ENCODE measurements around the gene VAV3.

VAV3 gene

DNA sequence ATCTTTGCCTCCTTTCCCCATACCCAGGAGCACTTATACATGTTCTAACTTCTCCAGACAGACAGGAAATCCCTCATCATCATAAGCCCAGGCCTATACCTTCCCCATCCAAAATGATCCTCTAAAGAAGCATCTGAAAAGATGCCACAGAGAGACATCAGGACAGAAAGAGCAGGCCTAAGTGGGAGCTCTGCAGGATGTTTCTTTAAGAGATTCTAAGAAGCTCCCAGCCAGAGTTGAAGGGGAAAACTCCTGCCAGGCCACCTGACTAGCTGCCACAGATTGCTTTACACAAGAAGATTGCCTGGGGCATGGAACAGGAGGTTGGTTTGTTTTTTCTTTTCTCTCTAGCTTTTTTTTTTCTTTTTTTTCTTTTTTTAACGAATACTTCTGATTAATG, 275.8 kb downstream of the VAV3 start:
- no peaks in the 10 kb centered on the region for H3K9me3 Mint-ChIP-seq
- H3K27me3 Mint-ChIP-seq (ENCODE audit: low read depth), result no peaks in the 10 kb centered on the region
- H3K27ac Mint-ChIP-seq, result peak overlapping the region; percentile 51 to 96 (median 93)
- TF ChIP-seq, protein P1, sequence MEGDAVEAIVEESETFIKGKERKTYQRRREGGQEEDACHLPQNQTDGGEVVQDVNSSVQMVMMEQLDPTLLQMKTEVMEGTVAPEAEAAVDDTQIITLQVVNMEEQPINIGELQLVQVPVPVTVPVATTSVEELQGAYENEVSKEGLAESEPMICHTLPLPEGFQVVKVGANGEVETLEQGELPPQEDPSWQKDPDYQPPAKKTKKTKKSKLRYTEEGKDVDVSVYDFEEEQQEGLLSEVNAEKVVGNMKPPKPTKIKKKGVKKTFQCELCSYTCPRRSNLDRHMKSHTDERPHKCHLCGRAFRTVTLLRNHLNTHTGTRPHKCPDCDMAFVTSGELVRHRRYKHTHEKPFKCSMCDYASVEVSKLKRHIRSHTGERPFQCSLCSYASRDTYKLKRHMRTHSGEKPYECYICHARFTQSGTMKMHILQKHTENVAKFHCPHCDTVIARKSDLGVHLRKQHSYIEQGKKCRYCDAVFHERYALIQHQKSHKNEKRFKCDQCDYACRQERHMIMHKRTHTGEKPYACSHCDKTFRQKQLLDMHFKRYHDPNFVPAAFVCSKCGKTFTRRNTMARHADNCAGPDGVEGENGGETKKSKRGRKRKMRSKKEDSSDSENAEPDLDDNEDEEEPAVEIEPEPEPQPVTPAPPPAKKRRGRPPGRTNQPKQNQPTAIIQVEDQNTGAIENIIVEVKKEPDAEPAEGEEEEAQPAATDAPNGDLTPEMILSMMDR (IDR thresholded peaks at IDR 0.05; ENCODE audit: unreplicated experiment in 3 of 3), result no peak
- H3K4me1 Mint-ChIP-seq, result peaks cover 11% of the 10 kb centered on the region
- peaks cover 3% of the 10 kb centered on the region for H3K36me3 Mint-ChIP-seq (ENCODE audit: low read depth)
- H3K4me3 Mint-ChIP-seq, result peak overlapping the region; percentile 11 to 84 (median 52)

GRCh38 chr1:107687849-107688753, 276.9 kb downstream of the VAV3 start:
- Mint-ChIP-seq H3K36me3 (ENCODE audit: low read depth) (peaks cover 3% of the 10 kb centered on the region), H3K9me3 (no peaks in the 10 kb centered on the region), H3K4me1 (peaks cover 11% of the 10 kb centered on the region), H3K4me3 (peak overlapping the region; percentile 84 to 89 (median 86)), H3K27me3 (ENCODE audit: low read depth) (no peaks in the 10 kb centered on the region), H3K27ac (peak overlapping the region; percentile 92 to 96 (median 93))
- TF ChIP-seq, protein P1 (IDR thresholded peaks at IDR 0.05; ENCODE audit: unreplicated experiment in 3 of 3), result no peak

- H3K36me3 Mint-ChIP-seq (ENCODE audit: low read depth), result peaks cover 6% of the 10 kb centered on the region
- TF ChIP-seq, protein P1 (IDR thresholded peaks at IDR 0.05; ENCODE audit: unreplicated experiment in 3 of 3), result no peak
- H3K27ac Mint-ChIP-seq, result peak overlapping the region; percentile 90 to 94 (median 94)
- H3K4me3 Mint-ChIP-seq, result peak overlapping the region in 2 of 3 experiments; percentile 49 to 71
- no peaks in the 10 kb centered on the region for H3K27me3 Mint-ChIP-seq (ENCODE audit: low read depth)
- H3K4me1 Mint-ChIP-seq, result peaks cover 3% of the 10 kb centered on the region
- no peaks in the 10 kb centered on the region for H3K9me3 Mint-ChIP-seq
These were observed 281.3 kb downstream of the VAV3 start for GRCh38 chr1:107683683-107684082.

DNA sequence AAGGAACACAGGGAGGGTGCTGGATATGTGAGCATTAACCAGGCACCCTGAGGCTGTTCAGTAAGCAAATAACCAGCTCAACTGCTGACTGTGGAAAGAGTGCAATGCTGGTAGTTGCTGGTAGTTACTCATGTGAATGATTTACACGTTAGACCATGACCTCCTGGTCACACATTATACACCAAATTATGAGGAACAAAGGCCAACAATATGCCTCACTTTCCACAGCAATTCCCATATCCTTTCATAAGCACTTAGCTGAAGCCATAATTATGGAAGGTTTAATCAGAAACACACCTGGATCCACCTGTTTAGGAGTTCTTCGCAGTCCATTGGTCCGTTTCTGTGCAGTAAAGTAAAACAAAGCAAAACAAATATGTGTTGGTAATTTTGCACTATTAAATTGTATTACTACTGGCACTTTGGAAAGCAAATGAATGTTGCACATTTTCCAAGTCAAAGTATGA, 281.8 kb downstream of the VAV3 start:
- Mint-ChIP-seq H3K36me3 (ENCODE audit: low read depth) (peaks cover 4% of the 10 kb centered on the region), H3K4me1 (peaks cover 3% of the 10 kb centered on the region), H3K27me3 (ENCODE audit: low read depth) (no peaks in the 10 kb centered on the region), H3K27ac (peak overlapping the region; percentile 90 to 94 (median 94)), H3K4me3 (peak overlapping the region in 2 of 3 experiments; percentile 62 to 71), H3K9me3 (no peaks in the 10 kb centered on the region)
- TF ChIP-seq, protein P1 (IDR thresholded peaks at IDR 0.05; ENCODE audit: unreplicated experiment in 3 of 3), result no peak

DNA sequence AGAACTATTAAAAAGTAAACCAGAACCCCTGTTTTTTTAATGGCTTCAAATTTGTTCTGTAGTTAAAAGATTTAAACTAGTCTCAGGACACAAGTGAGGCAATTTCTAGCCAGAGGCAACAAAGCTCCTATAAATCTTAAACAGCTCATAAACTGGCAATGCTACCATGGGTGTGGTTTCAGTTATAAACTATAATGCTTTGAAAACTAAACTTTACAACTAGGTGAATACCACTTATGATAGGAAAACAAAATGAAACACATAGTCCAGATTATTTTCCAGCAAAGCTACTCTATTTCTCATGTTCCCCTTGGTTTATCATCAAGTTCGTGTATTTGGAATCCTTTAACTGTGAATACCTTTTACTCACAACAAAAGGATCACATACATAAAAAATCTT, 282.5 kb downstream of the VAV3 start:
- H3K27me3 Mint-ChIP-seq (ENCODE audit: low read depth), result no peaks in the 10 kb centered on the region
- TF ChIP-seq, protein P1 (IDR thresholded peaks at IDR 0.05; ENCODE audit: unreplicated experiment in 3 of 3), result no peak
- H3K4me3 Mint-ChIP-seq, result peak overlapping the region in 2 of 3 experiments; percentile 5 to 21
- no peaks in the 10 kb centered on the region for H3K9me3 Mint-ChIP-seq
- peak overlapping the region; percentile 90 to 94 (median 94) for H3K27ac Mint-ChIP-seq
- peaks cover 3% of the 10 kb centered on the region for H3K4me1 Mint-ChIP-seq
- H3K36me3 Mint-ChIP-seq (ENCODE audit: low read depth), result peaks cover 3% of the 10 kb centered on the region

All from nephron (organoid).